ENCODE data around the gene C13orf42. TPM values are rescaled to one million over a fixed set of nuclear protein-coding genes. Genes with fewer than 3 reads are reported as not detected.

Gene C13orf42
- total RNA-seq, 2 experiments from 2014 or later = not detected

DNA sequence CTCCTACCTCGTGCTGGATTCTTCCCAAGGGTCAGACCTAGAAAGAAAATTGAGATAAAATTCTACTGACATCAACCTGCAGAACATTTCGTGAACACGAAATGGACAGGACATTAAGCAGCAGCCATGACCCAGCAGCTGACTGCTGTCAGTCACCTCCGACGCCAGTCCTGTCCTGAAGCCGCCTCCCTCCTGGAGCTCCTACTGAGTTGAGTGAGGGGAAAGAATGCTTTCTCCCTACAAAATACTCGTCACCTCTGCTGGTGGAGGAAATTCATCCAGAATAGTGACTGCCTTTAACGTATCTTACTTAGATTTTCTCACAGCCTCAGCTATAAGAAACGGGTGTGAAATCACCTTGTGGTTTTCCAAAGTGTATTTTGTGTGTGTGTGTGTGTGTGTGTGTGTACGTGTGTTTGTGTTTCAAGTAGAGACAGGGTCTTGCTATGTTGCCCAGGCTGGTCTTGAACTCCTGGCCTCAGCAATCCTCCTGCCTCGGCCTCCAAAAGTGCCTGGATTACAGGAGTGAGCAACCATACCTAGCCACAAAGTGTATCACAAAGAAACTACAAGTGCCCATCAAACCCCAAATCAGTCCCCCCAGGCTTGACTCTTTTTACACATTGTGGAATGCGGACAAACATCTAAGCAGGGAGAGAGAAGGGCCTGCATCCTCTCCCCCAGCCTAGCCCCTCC, 2.3 kb upstream of the C13orf42 start:
- ChIA-PET CTCF (interaction anchor here (0.8 to 4.7 kb wide), 3 partner anchors 12 to 201 kb away, joined by 3 to 20 read pairs (median 9); no protein-coding TSS in a partner anchor), POLR2A (interaction anchor here (0.6 kb wide), 1 partner anchor 841 kb away, joined by 3 read pairs; no protein-coding TSS in a partner anchor)
- Mint-ChIP-seq H3K9me3 (peaks cover 4% of the 10 kb centered on the region), H3K4me3 (no peak overlapping the region), H3K36me3 (ENCODE audit: low read depth) (no peaks in the 10 kb centered on the region), H3K27me3 (peaks cover 4% of the 10 kb centered on the region), H3K27ac (no peak overlapping the region), H3K4me1 (ENCODE audit: low read depth) (no peaks in the 10 kb centered on the region)
- intact Hi-C loops (cut with micrococcal nuclease) = no loop called here
- DNase-seq = no peak
- TF ChIP-seq, protein P1, sequence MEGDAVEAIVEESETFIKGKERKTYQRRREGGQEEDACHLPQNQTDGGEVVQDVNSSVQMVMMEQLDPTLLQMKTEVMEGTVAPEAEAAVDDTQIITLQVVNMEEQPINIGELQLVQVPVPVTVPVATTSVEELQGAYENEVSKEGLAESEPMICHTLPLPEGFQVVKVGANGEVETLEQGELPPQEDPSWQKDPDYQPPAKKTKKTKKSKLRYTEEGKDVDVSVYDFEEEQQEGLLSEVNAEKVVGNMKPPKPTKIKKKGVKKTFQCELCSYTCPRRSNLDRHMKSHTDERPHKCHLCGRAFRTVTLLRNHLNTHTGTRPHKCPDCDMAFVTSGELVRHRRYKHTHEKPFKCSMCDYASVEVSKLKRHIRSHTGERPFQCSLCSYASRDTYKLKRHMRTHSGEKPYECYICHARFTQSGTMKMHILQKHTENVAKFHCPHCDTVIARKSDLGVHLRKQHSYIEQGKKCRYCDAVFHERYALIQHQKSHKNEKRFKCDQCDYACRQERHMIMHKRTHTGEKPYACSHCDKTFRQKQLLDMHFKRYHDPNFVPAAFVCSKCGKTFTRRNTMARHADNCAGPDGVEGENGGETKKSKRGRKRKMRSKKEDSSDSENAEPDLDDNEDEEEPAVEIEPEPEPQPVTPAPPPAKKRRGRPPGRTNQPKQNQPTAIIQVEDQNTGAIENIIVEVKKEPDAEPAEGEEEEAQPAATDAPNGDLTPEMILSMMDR (IDR thresholded peaks at IDR 0.05) = no peak
- no peak for ATAC-seq

DNA sequence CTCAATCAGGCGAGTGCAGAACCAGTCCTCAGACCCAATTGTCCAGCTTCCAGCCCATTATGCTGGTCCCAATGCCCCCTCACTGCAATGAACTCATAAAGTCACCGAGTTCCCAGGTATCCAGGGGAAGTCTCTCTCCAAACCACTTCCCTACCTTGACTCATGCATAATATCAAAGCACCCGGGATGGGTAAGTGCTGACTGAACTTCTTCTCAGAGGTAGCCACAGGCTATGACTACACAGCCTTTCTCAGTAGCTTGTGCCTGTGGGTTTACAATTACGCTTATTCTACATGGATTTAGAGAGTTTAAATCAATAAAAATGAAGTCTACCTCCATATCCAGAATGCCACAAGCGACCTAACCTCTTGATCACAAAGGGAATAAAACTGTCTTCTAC, 1.7 kb upstream of the C13orf42 start:
- Mint-ChIP-seq H3K4me3 (no peak overlapping the region), H3K4me1 (ENCODE audit: low read depth) (no peaks in the 10 kb centered on the region), H3K9me3 (peaks cover 1% of the 10 kb centered on the region), H3K27me3 (peaks cover 4% of the 10 kb centered on the region), H3K36me3 (ENCODE audit: low read depth) (no peaks in the 10 kb centered on the region), H3K27ac (no peak overlapping the region)
- DNase-seq = no peak
- TF ChIP-seq, protein P1 (IDR thresholded peaks at IDR 0.05) = no peak
- intact Hi-C loops (cut with micrococcal nuclease) = no loop called here
- POLR2A ChIA-PET = interaction anchor here (0.6 kb wide), 1 partner anchor 841 kb away, joined by 3 read pairs; no protein-coding TSS in a partner anchor
- CTCF ChIA-PET = interaction anchor here (0.8 to 4.7 kb wide), 4 partner anchors 8 to 200 kb away, joined by 3 to 20 read pairs (median 8); no protein-coding TSS in a partner anchor
- ATAC-seq = no peak

DNA sequence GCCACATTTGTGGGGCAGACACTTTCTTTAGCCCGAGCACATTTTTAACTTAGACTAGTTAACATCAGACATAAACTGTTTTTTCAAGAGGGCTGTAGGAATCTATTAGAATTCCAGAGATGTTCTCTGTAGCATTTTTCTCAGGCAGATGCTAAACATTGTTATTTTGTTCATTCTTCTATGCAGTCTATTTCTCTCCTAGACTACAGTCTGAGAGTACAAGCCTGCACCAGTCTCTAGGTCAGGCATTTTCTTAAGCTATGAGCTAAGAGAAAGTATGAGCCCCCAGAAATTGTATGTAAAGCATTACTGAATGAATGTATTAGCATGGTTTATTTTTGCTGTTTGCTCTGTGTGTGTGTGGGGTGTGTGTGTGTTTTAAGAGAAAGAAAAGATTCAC, 923 bp upstream of the C13orf42 start:
- TF ChIP-seq, protein P1 (IDR thresholded peaks at IDR 0.05) = no peak
- intact Hi-C loops (cut with micrococcal nuclease) = no loop called here
- Mint-ChIP-seq H3K9me3 (no peaks in the 10 kb centered on the region), H3K27ac (no peak overlapping the region), H3K4me3 (no peak overlapping the region), H3K27me3 (peaks cover 4% of the 10 kb centered on the region), H3K36me3 (ENCODE audit: low read depth) (no peaks in the 10 kb centered on the region), H3K4me1 (ENCODE audit: low read depth) (no peaks in the 10 kb centered on the region)
- ChIA-PET CTCF (interaction anchor here (2.0 to 4.7 kb wide), 2 partner anchors 9 to 13 kb away, joined by 6 to 20 read pairs; no protein-coding TSS in a partner anchor), POLR2A (no interaction called here)
- DNase-seq = no peak
- no peak for ATAC-seq

DNA sequence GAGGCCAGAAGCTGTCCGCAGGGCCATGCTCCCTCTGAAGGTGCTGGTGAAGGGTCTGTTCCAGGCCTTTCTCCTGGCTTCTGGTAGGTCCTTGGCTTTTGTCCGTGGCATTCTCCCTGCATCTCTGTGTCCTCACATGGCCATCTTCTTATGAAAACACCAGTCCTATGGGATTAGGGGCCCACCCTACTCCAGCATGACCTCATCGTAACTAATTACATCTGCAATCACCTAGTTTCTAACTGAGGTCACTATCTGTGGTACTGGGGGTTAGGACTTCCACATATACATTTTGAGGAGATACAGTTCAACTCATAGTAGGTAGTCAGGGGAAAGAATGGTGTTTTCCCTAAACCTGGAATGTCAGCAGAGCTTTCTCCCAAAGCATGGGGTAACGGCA, 3.1 kb downstream of the C13orf42 start:
- no peak for DNase-seq
- ChIA-PET POLR2A (no interaction called here), CTCF (interaction anchor here (0.8 kb wide), 1 partner anchor 17 kb away, joined by 3 read pairs; no protein-coding TSS in a partner anchor)
- no peak overlapping the region for H3K4me3 Mint-ChIP-seq
- no peaks in the 10 kb centered on the region for H3K36me3 Mint-ChIP-seq (ENCODE audit: low read depth)
- ATAC-seq = no peak
- H3K27ac Mint-ChIP-seq = no peak overlapping the region
- TF ChIP-seq, protein P1 (IDR thresholded peaks at IDR 0.05) = no peak
- H3K27me3 Mint-ChIP-seq = peaks cover 7% of the 10 kb centered on the region
- H3K9me3 Mint-ChIP-seq = no peaks in the 10 kb centered on the region
- intact Hi-C loops (cut with micrococcal nuclease) = no loop called here
- H3K4me1 Mint-ChIP-seq (ENCODE audit: low read depth) = no peaks in the 10 kb centered on the region

DNA sequence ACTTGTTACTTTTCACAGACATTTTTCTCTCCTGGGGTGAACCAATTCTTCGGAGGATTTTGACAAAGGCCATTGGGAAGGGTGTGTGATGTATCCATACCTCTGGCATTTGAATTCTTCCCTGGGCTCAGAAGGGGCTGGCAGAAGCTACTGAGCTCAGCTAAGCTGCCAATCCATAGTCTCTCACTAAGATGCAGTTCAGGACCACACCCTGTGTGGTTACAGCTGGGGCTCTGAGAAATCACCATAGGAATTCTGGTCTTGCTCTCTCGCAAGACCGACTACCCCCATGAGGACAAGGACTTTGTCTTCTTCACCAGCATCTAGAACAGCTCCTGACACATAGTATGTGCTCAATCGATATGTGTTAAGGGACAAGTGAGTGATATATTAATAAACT, 6.0 kb downstream of the C13orf42 start:
- ChIA-PET CTCF (interaction anchor here (1.9 kb wide), 1 partner anchor 181 kb away, joined by 7 read pairs; no protein-coding TSS in a partner anchor), POLR2A (no interaction called here)
- Mint-ChIP-seq H3K27ac (no peak overlapping the region), H3K4me3 (no peak overlapping the region), H3K36me3 (ENCODE audit: low read depth) (no peaks in the 10 kb centered on the region), H3K4me1 (ENCODE audit: low read depth) (no peaks in the 10 kb centered on the region), H3K27me3 (peaks cover 7% of the 10 kb centered on the region), H3K9me3 (no peaks in the 10 kb centered on the region)
- TF ChIP-seq, protein P1 (IDR thresholded peaks at IDR 0.05) = no peak
- ATAC-seq = no peak
- intact Hi-C loops (cut with micrococcal nuclease) = no loop called here
- no peak for DNase-seq
